HUDEP-2 (cell line): ENCODE measurements around the gene MYRIP.
A peak's percentile ranks its signal among the peaks of the same experiment; 100 is the strongest.

Experiments
- DNase-seq, 76 experiments: peaks; one replicate each; lab custom pipeline; 2025; ENCODE audit not compliant: unreplicated experiment in 76 of 76; lab: John Stamatoyannopoulos, UW

MYRIP gene

DNA sequence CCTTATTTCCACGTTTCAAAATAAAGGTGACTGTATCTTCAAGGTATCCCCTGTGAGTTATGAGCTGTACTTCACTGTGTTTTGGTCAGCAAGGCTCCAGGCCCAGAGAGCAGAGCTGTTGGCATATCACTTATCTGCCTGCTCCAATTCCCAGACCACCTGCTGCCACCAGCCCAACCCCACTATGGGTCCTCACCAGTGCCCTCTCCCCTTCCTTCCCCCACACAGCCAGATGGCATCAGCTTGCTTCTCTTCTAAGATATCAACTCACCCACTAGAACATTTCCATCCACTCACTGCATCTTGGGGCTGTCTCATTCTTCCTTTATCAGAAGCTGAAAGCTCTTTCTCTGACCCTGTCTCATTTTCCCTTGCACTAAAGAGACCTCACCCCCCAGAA lies 363.2 kb downstream of the MYRIP start:
- no peak for DNase-seq

DNA sequence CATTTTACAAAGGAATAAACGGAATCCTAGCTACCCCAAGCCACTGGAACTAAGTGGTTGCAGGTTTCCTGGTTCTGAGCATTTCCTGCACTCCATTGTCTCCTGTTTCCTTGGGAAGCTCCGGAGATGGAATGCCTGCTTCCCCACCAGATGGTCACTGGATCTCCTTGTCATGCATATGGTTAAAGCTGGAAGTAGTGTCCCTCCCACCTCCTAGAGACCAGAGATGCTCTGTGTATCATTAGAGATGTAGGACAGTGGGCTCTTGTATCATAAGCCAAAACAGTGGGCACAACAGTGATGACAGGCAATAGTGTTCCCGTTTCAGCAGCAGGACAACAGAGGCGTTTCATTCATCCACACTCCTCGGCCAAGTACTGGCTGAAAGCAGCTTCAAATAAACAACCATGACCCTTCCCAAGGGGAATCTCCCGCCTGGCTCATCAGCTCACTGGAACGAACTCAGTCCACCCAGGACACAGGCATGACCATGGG lies 363.9 kb downstream of the MYRIP start:
- no peak for DNase-seq

DNA sequence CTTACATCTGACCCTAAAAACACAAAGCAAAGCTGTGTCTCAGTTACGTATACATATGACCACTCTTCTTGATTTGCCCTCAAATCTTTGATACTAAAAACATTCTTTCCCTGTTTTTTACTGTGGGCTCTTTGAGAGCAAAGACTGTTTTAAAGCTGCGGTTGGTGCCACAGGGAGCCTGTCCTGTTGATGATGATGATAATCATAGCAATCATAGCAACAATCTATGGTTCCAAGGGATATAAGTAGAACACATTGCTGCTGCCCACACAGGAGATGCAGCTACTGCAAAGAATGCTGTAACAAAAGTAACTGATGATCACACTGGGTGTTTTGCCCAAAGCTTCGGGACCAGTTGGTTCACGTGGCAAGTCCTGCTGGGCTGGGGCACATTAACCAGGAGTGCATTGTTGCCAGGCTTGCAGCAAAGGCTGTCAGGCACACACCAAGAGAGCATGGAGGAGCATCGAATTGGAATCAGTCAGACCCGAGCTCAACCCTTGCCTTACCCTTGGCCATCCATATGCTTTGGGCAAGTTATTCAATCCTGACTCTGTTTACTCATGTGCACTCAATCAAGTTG lies 368.7 kb downstream of the MYRIP start:
- no peak for DNase-seq

DNA sequence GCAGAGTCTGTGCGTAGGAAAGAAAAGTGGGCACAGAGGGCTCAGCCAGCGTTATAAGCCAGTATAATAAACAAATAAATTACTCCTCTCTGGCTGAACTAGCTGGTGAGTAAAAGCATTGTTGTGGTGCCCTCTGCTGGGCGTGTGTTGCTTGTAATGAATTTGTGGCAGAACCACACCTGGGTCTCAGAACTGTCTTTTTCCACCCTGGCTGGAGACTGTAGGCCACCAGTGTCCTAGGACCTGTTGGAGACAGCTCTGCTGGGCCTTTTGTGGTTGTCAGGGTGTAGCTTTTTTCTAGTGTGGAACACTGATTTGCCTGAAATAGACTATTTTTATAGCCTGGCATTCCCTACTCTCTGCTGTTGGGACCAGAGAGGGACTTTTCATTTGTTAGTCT lies 369.6 kb downstream of the MYRIP start:
- DNase-seq: peak in 44 of 76 experiments; percentile 1 to 57 (median 23)

DNA sequence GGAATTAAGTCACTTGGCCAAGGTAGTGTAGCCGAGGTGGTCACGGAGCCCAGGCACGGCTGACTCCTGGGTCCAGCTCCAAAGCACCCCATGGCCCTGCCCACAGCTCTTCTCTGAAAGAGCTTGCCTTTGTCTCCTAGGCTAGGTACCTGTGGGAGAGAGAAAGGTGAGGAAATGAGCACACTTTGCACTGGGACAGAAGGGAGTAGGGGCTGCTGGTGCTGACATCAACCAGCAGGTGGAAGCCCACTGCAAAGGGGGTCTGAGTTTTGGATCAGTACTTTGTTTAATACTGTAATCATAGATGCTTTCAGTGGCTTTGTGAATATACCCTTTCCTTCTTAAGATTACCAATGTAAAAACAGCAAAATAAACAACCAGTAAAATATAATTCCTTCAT lies 371.8 kb downstream of the MYRIP start:
- DNase-seq: no peak

DNA sequence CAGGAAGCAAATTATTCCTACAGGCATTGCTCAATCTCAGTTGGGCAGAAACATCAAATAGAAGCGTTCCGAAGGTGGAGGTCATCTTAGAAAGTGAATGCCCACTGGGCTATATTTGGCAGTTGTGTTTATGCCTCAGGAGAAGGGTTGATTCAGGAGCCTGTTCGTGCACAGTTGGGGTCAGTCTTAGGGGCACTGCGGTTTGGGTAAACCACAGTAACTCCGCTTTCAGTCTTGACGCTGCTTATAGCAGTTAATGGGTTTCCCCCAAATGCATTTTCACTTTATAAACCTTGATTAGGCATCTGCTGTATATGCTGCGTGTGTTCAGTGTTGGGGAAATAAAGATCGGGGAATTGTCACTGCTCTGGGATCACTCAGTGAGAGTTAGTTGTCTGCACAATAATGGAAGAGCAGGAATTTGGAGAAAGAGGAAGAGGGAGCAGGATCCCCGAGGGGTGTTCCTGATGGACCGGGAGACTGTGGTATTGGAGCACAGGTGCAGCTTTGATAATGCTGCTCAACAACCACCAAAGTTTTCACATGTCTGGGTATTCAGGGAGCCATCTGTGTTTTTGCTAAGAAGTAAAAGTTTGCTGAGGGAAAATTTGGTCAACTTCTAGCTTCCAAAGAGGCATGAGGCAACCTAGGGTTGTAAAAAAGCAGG lies 375.8 kb downstream of the MYRIP start:
- DNase-seq: no peak

DNA sequence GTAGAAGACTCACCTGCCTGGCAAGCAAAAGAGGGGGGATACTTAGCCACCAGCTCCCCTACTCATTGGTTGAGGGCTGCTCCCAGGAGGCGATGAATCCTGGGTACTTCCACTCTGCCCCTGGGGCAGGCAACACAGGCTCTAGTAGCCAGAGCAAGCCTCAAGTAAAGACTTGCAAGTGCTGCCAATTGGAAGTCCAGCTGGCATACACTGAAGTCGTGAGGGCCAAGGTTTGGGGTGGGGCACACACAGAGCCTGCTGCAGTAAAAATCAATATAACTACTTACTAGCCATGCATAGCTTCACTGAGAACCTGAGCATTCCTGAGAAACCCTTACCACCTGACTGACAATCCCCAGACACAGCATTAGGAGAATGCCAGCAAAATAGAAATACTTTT lies 377.1 kb downstream of the MYRIP start:
- DNase-seq: no peak

DNA sequence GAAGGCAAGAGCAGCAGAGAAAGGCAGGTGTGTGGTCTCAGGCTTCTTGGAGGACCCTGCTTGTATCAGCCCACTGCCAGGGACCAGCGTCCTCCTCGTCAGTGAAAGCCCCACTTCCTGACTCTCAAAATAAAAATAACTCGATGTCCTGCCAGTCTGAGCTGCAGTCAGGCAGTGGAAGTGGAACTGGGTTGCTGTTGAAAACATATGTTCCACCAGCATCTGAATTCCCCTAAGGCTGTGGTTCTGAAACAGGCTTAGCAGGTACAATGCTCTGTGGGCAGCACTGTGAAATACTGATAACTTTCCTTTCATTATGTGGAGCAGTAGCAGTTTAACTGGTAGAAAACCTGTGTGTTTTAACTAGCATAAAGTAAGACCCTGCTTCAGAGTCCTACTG lies 378.5 kb downstream of the MYRIP start:
- DNase-seq: no peak

DNA sequence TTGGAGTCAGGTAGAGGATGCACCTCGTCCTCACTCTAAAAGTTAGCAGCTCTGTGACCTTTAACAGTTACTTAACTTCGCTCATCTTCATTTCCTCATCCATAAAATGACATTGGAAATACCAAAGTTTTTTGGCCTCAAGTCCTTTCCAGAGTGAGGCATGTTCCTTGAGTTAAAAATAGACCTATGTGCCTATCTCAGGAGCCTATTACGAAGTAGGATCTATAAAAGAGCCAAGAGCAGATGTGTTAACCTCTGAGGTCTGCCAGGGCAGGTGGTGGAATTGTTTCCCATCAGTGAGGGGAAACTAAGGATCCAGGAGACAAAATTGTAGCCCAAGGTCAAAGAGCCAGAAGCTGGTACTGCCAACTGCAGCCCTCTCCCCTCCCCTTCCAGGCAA lies 379.7 kb downstream of the MYRIP start:
- no peak for DNase-seq

DNA sequence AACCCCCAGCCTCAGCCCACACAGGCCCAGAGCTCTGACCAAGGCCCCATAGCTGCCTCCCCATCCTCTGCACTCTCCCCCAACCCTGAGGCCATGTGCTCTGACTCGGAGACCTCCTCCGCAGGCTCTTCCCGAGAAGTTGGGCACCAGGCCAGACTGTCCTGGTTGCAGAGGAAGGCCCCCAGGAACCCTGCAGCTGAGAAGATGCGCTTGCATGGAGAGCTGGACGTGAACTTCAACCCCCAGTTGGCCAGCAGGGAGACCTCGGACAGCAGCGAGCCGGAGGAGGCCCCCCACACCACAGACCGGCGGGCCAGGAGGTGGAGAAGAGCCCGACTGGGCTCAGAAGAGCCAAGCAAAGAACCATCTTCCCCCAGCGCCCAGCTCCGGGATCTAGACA lies 380.6 kb downstream of the MYRIP start:
- no peak for DNase-seq

DNA sequence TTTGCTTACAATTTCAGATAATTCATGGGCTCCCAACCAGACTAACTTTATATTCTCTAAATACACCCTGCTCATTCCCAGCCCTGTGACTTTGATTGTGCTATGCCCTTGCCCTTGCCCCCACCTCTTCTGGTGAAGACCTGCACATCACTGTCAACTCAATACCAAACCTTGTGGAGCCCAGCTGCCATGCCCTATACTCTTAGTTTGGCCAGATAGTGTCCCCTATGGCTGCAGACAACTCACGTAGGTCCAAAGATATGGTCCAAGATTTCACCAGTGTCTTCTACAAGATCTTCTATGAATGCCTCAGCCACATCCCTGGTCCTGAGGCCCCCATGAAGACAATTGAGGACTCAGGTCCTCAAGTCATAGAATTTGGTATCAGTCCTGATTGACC lies 381.8 kb downstream of the MYRIP start:
- DNase-seq: no peak

DNA sequence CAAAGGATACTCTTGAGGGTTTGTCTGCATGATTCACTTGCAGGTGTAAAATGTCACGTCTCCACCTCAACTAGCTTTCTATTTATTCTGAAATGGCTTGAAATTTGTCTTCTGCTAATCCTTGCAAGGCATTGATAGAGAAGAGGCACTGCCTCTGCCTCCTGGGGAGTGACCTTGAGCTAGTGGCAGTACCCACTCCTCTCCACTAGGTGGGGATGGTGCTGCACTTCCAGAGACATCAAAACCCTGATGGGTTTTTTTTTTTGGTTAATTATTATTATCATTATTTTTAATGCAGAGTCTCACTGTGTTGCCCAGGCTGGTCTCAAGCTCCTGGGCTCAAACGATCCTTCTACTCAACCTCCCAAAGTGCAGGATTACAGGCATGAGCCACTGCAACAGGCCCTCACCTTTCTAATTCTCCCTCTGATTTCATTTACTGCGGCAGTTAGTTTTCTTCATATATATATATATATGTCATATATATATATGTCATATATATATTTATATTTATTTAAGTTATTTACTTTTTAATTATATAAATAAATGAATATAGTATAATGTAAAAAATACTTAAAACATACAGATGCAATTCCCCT lies 382.5 kb downstream of the MYRIP start:
- DNase-seq: peak in 50 of 76 experiments; percentile 1 to 69 (median 28)

DNA sequence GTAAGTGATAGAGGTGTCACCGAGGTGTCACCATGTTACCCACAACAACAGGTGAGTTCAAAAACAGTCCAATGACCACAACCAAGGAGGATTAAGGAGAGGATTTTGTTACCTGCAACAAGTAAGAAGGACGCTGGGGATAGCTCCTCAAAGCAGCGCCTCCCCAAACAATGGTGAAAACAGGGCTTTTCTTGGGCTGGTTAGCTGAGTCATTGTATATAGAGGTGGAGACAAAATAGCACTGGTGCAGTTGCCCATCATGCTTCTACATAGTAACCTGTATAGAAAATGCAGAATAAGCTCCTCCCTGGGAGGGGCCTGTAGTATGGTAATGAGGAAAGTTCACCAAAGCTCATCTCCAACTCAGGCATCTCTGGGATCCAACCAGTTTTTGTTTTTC lies 383.2 kb downstream of the MYRIP start:
- DNase-seq: peak in 1 of 76 experiments; percentile 6

DNA sequence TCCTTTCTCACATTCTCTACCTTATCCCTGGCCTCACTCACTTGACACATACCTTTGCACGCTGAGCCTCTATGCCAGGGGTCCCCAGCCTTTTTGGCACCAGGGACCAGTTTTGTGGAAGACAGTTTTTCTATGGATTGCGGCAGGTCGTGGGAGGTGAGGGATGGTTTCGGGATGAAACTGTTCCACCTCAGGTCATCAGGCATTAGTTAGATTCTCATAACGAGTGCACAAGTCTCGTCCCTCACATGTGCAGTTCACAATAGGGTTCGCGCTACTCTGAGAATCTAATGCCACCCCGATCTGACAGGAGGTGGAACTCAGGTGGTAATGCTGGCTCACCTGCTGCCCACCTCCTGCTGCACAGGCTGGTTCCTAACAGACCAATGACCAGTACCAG lies 387.6 kb downstream of the MYRIP start:
- no peak for DNase-seq

DNA sequence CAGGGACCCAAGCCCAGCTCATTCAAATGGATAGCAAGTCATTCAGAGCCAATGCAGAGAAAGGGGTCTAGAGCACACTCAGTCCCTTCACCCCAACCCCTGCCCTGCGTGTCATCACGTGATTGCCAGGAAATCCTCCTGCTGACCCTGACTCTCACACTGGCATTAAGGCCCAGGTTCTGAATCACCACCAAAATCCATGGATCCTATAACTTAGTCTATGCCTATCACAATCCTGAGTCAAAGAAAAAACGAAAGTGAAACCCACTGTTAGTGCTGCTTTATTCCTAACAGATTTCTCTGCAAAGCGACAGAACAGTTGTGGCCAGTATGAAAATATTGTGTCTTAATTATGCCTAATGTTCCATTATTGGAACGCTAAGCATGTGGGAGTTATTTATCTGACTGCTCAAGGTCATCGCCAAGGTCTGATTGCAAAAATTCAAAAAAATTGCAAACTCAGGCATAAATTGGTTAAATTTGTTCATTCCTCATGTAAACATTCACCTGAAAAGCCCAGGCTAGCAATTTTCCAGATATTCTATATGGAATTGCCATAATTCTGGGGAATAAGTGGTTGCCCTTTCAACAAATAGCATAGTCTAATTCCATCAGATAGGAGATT lies 391.4 kb downstream of the MYRIP start:
- DNase-seq: no peak

DNA sequence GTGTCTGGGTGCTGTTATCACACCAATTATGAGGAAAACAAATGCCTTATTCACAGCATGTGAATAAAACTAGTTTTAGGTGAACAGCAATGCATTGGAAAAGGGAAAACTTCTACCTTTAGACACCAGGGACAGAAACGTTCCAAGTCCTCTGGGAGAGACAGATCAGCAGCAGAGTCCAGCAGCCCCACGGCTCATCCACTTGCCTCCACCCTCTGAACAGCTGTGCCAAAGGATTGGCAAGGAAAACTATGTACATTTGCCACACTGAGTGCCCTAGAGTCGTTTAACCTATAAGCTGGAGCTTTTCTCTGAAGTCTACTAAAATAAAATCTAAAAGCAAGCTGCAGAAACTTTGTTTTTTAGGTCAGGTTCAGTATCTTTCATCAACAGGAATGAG lies 392.4 kb downstream of the MYRIP start:
- DNase-seq: no peak

DNA sequence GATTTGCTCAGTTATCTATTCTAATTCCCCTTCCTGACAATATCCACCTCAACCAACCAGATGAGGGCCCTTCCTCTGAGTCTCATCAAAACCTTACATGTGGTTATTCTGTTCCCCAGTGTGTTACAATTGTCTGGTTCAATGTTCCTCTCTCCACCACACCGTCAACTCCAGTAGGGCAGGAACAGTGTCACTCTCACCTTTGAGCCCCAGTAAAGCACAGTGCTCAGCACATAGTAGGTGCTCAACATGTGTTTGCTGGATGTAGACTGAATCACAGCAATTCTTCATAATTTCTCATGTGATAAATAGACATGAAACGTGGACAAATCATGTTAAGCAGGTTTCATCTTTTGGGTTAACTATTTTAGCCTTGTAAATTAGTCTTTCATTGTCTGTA lies 397.1 kb downstream of the MYRIP start:
- DNase-seq: no peak

DNA sequence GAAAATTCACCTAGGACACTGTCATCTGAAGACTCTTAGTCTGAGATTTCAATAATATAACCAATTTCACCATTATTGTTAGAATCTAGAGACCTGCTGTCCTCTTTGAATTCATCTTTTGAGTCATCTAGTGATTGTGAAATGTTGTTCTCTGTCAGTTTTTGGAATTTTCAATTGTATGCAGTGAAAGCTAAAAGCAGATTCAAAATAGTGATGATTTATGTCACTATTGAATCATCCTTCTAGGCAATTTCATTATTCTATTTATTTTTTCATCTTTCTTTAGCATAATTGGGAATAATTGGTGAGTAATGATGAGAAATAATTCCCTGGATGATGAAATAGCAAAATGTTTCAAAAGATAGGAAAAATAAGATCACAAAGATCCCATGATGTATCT lies 398.4 kb downstream of the MYRIP start:
- no peak for DNase-seq

DNA sequence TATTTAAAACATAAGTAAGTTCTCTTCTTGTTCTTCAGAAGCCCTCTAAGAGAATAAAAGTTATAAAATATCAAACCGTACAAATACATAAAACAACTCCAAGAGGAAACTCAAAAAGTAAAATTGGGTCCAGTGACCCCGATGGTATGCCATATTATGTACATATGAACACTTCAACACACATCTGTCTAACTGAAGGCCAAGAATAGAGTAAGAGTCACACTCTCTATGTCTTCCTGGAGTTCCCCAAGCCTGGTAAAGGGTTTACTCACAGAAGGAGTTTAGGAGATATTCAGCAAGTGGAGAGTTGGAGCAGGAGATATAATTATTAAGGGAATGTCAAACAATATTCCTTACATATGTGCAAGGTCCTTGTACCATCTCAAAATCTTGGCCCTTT lies 398.8 kb downstream of the MYRIP start:
- no peak for DNase-seq

DNA sequence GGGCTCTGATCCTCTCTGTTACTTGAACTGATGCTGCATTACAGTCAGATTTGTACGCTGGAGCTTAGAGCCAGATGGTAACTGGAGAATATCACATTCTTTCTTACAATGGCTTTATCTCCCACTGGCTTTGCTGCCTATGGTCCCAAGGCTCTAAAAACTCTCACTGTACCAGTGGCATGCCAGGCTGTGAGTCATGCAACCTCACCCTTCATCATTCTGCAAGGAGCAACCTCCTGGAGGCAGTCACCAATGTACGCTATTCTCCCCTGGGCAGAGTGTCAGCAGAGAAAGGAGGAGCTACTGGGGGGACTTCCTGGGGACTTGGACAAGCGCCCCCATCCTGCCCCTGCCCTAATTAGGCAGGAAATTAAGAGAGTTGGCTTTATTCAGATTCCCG lies 402.2 kb downstream of the MYRIP start:
- no peak for DNase-seq

DNA sequence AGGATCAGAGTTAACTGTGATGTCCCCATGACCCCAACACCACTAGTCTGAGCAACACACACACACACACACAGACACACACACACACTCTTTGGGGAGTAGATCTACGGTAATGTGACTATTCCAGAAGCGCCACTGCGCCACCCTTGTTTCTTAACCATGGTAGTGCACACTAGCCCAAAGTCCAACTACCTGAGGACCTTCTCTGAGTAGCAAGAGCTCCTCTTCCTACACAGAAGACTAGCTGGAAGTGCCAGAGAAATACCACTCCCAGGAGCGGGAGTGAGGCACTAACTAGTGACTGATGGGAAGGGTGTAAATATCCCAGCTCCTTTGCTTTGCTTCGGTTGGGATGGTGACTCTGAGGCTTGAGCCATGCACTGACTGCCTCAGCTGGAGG lies 404.1 kb downstream of the MYRIP start:
- DNase-seq: no peak

DNA sequence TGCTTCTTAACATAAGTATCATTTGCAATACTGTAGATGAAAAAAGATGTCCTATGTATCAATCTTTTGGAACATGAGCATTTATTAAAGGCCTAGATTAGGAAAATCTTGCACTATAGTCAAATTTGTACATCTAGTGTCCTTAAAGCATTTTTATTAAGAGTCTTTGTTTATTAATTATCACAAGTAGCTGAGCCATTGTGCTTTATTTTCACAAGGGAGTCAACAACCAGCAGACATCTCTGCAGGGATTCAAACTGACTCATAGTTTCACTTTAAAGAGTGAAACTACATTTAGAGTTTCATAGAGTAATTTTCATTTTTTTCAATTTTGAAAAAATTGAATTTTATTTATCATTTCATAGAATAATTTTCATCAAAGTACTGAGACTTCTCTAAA lies 405.6 kb downstream of the MYRIP start:
- no peak for DNase-seq
